DMS 273 (cell line): ENCODE results near the gene TMEM190.

Experiments used
- DNase-seq: peaks from one replicate; lab custom pipeline; 2025; ENCODE audit not compliant: unreplicated experiment; lab: John Stamatoyannopoulos, UW

TMEM190 gene

DNA sequence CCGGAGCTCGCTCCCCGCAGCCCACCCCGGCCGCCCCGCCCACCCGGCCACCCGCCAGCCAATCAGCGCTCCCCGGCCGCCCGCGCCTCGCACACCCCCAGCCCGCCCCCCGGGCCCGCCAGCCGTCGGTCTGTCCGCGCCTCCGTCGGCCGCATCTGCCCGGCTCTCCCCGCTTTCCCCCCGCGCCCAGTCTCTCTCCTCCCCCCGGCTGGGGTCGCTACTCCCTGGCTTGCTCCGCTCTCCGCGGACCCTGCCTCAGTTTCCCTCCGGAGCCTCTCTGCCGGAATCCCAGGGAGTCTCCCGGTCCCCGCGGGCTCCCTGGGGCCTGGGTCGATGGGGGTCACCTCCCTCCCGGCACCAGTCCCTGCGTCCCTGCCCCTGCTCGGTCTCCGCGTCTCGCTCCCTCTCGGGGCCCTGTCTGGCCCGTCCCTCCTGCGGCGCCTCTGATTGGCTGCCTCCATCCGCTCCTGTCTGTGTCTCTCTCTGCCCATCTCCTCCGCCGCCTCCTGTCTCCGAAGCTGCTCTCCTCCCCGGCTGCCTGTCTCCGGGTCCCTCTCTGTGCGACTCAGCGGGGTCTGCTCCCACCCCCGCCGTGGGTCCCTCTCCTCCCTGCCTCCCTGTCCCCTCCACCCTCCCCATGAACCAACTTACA, 6.8 kb upstream of the TMEM190 start:
- peak; percentile 74 for DNase-seq

DNA sequence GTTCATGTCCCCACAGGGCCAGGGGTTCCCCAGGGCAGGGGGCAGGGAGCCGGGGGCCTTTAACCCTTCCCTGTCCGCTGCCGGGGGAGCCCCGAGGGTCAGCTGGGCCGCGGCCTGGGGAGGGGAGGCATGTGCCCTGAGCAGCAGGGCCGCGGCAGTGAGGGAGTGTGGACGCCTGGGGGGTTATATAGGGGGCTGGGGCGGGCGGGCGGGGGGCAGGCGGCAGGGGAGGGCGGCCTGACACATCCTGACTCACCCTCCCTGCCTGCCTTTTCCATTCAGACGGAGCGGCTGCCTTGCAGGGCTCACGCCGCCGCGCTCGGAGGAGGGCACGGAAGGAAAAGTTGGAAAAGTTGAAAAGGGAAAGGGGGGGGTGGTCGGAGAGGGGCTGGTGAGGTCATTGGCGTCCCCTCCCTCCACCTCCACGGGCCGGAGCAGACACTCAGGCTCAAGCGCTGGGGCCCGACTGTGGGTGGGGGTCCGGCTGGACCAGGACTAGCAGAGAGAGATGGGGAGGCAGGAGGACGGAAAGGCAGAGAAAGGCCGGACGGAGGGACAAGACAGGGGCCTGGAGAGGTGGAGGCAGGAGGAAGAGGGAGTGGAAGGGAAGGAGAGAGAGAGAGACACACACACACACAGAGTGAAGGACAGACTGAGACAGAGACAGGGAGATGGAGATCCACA, 6.2 kb upstream of the TMEM190 start, which contains the start of gene IL11:
Gene IL11, minus strand, starts transcription at position 159 of the 684 bp plus-strand sequence. Its CDS starts 153 bp downstream, at position 6.
- no peak for DNase-seq

- peak; percentile 37 for DNase-seq
Observed at GRCh38 chr19:55372316-55373081, 4.1 kb upstream of the TMEM190 start.

DNA sequence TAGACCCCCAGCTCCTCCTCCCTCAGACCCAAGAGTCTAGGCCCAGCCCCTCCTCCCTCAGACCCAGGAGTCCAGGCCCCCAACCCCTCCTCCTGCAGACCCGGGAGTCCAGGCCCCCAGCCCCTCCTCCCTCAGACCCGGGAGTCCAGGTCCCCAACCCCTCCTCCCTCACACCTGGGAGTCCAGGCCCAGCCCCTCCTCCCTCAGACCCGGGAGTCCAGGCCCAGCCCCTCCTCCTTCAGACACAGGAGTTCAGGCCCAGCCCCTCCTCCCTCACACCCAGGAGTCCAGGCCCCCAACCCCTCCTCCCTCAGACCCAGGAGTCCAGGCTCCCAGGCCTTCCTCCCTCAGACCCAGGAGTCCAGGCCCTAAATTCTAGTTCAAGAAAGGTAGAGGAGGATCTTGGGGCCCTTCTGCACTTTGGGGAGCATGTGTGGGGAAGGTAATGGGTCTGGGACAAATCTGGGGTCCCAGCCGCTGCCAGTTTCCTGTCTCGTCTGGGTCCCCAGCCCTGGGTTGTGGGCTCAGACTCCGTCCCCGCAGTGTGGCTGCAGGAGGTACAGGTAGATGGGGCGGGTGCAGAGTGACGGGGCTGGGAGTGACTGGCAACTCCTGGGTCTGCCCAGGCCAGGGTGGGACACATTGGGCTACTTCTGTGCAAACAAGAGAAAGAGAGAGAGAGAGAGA, 3.2 kb upstream of the TMEM190 start:
- DNase-seq = no peak

DNA sequence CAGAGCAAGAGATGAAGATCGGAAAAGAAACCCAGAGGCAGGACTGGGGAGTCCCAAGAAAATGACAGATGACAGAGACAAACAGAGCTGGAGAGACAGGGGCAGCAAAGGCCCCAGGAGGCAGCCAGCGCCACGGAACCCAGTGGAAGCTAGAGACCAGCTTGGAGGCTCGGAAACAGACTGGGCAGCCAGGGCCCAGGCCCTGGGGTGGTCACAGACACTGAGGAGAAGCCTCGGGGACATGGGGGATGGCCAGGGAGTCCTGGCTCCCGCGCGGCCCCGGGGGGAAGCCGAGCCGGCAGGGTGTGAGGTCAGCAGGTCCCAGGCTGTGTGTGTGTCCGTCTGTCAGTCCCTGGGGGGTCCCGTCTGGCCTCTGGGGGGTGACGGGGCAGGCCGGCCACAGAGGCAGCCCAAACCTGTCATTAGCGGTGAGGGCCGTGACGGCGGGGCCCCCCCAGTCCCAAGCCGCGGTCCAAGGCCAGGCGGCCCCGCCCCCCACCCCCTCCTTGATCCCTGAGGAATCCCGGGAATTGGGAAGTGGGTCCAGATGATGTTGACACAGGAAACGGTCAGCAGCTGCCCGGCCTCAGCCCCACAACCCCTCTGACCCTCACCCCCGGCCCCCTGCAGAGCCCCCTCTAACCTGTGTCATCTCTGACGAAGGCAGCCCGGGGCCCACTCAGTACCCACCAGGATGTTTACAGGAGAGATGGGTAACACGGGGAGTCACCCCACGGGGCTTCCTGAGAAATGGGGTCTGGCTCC, 2.5 kb upstream of the TMEM190 start:
- peak; percentile 27 for DNase-seq

GRCh38 chr19:55377356-55378131, 918 bp downstream of the TMEM190 start:
- DNase-seq = peak; percentile 42

DNA sequence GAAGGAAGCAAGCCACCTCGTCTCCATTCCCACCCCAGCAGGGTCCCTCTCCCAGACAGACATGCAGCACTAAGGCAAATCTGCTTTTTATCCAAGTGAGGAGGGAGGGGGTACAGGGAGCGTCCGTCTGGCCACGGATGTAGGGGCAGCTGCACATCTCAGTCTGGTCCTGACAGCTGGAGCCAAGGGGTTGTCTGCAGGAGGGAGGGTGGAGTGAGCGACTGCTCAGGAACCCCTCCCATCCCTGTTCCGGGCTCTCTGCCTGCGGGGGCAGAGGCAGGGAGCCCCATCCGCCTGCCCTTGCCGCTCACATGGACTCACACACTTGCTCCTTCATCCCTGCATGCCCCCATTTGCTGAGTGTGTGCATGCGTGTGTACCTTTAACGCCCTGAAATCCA, 2.5 kb downstream of the TMEM190 start:
- peak; percentile 87 for DNase-seq

- DNase-seq = no peak
Observed at GRCh38 chr19:55382013-55382412, 5.4 kb downstream of the TMEM190 start.

DNA sequence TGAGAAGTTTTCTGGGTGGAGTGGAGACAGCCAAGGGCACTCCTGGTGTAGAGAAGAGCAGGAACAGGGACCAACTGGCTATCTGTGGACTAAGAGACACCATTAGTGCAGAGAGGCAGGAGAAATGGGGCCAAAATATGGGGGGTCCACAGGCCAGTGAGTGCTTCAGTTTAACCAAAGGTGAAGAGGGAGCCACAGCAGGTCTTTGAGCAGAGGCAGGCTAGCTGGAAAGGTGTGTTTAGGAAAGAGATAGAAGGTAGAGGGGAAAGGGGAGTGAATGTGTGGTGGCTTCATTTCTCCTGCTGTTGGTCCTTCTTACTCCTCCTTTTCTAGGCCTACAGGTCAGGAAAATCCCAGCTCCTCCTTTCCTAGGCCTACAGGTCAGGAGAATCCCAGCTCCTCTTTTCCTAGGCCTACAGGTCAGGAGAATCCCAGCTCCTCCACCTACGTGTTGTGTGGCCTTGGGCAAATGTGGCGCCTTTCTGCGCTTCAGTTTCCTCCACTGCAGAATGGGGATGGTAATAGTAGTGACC, 6.0 kb downstream of the TMEM190 start:
- no peak for DNase-seq

GRCh38 chr19:55383279-55384130, 6.9 kb downstream of the TMEM190 start:
- DNase-seq = peak; percentile 90

DNA sequence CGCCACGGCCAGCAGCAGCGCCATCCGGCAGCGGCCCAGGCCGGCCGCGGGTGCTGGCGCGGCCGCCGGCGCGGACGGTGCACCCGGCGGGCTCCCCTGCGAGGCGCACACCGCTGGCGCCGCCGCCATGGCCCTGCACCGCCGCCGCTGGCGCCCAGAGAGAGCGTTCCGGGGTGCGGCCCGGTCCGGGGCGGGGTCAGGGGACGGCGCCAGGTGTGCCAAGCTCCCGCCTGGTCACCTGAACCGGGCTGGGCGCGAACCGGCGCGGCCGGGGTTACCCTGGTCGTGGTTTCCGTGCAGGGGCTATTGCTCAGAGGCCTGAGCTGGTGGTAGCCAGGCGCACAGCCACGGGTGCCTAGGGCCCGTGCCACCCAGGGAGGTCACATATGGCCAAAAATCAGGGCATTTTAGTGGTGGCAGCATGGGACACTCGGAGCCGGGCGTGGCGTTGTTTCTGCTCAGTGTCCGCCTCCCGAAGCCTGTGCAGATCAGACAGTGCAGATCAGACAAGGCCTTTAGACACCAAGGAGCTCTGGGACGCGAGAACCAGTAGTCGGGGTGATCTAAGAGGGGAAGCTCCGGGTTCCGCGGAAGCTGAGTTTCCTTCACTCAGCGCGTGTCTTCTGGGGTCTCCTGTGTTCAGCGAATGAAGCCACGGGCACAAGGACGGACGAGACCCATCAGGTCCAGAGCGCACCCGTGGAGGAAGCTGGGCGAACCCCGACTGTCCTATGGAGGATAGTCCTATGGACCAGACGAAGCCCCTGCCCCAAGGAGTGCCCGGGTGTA, 7.7 kb downstream of the TMEM190 start, which contains the start of gene TMEM238:
Gene TMEM238, minus strand, starts transcription at position 162 of the 789 bp plus-strand sequence. Its CDS starts 33 bp downstream, at position 129.
- peak; percentile 65 for DNase-seq

- DNase-seq = peak; percentile 99
Observed at GRCh38 chr19:55384920-55385723, 8.5 kb downstream of the TMEM190 start.

- peak; percentile 100 for DNase-seq
Observed at GRCh38 chr19:55385724-55386492, 9.3 kb downstream of the TMEM190 start, which contains the start of gene RPL28. RPL28 (plus strand) TSS chr19:55385932; CDS start chr19:55386358, 426 bp downstream.

- DNase-seq = no peak
Observed at GRCh38 chr19:55386493-55386971, 9.9 kb downstream of the TMEM190 start.

- no peak for DNase-seq
Observed at GRCh38 chr19:55387736-55388497, 11.3 kb downstream of the TMEM190 start.
